ENCODE results near the gene DAGLB.

- no peak for TF ChIP-seq CTCF (IDR thresholded peaks at IDR 0.05)
- no peak for TF ChIP-seq POLR2A (IDR thresholded peaks at IDR 0.05)
Observed at GRCh38 chr7:6495597-6496262, 48.0 kb upstream of the DAGLB start.

All from right lobe of liver (tissue), 4 donors.